Keratinocyte (primary cell): ENCODE measurements around the gene THBD. TPM values are rescaled to one million over a fixed set of nuclear protein-coding genes. Genes with fewer than 3 reads are reported as not detected.

Experiments
- DNase-seq: peaks from one replicate; pipeline ENCODE4 v3.0.0-alpha.2; 2011; ENCODE audit warnings: low read depth, missing footprints, low spot score
- FAIRE-seq: peaks from 2 replicates; lab custom pipeline; 2011; peaks lifted over from hg19 to GRCh38; lab: Jason Lieb, UNC
- H2AFZ ChIP-seq: 2 replicates; pipeline ENCODE4 v1.6.0; 2012; ENCODE audit warnings: low read length, control low read depth, inconsistent platforms; ENCODE audit not compliant: control insufficient read depth
- H3K27ac ChIP-seq: 2 replicates; pipeline ENCODE4 v1.5.1; 2011; ENCODE audit warnings: low read length; ENCODE audit not compliant: control insufficient read depth, insufficient read depth
- H3K27me3 ChIP-seq: 3 replicates; pipeline ENCODE4 v1.6.0; 2011; ENCODE audit warnings: low read length; ENCODE audit not compliant: control insufficient read depth, insufficient read depth; ENCODE audit errors: extremely low read depth
- H3K36me3 ChIP-seq, 2 experiments: 2 replicates in 1 of 2; 3 replicates in 1 of 2; pipeline ENCODE4 v1.5.1; 2011; ENCODE audit warnings: low read length in 2 of 2, mild to moderate bottlenecking in 1 of 2; ENCODE audit not compliant: control insufficient read depth in 2 of 2, insufficient read depth in 2 of 2; ENCODE audit errors: extremely low read depth in 1 of 2
- H3K4me1 ChIP-seq: 3 replicates; pipeline ENCODE4 v1.5.1; 2011; ENCODE audit warnings: low read length; ENCODE audit not compliant: control insufficient read depth, insufficient read depth; ENCODE audit errors: extremely low read depth
- H3K4me2 ChIP-seq: 3 replicates; pipeline ENCODE4 v1.6.0; 2011; ENCODE audit warnings: low read depth, low read length; ENCODE audit not compliant: control insufficient read depth, insufficient read depth; ENCODE audit errors: extremely low read depth
- H3K4me3 ChIP-seq, 3 experiments: fragments of 200-600 bp in 1 of 3; sonication (generic) in 1 of 3; 2 replicates in 2 of 3; 3 replicates in 1 of 3; pipeline ENCODE4 v1.5.1; 2011 to 2016; ENCODE audit warnings: low read length in 3 of 3, mild to moderate bottlenecking in 3 of 3, control low read depth in 2 of 3, inconsistent platforms in 1 of 3, low read depth in 1 of 3, mixed read lengths in 1 of 3, mixed run types in 1 of 3, moderate library complexity in 1 of 3; ENCODE audit not compliant: control insufficient read depth in 2 of 3, insufficient read depth in 2 of 3; ENCODE audit errors: extremely low read depth in 1 of 3
- H3K79me2 ChIP-seq: 2 replicates; pipeline ENCODE4 v1.6.0; 2012; ENCODE audit warnings: low read length; ENCODE audit not compliant: control insufficient read depth, insufficient read depth
- H3K9ac ChIP-seq: 3 replicates; pipeline ENCODE4 v1.6.0; 2011; ENCODE audit warnings: low read length; ENCODE audit not compliant: control insufficient read depth, insufficient read depth; ENCODE audit errors: extremely low read depth
- H3K9me1 ChIP-seq: 3 replicates; pipeline ENCODE4 v1.6.0; 2011; ENCODE audit warnings: low read length; ENCODE audit not compliant: control insufficient read depth, insufficient read depth; ENCODE audit errors: extremely low read depth
- H3K9me3 ChIP-seq: 2 replicates; pipeline ENCODE4 v1.5.1; 2012; ENCODE audit warnings: low read depth, low read length; ENCODE audit not compliant: control insufficient read depth
- H4K20me1 ChIP-seq: 3 replicates; pipeline ENCODE4 v1.6.0; 2011; ENCODE audit warnings: low read length; ENCODE audit not compliant: control insufficient read depth, insufficient read depth; ENCODE audit errors: extremely low read depth
- EZH2 ChIP-seq: IDR thresholded peaks from one replicate; pipeline ENCODE4 v1.6.1; 2012; ENCODE audit warnings: inconsistent platforms, mild to moderate bottlenecking, low read length, moderate library complexity
- dilution Hi-C: fragments of 300-500 bp; cut with MboI; formaldehyde crosslinking; loops from one replicate; pipeline ENCODE4 v1.7.0; 2020; ENCODE audit warnings: low sequenced_read_pairs; ENCODE audit not compliant: extremely low pct_ligation_motif_present
- polyA plus RNA-seq, 5 experiments: library from polyadenylated mRNA; depleted of rRNA in 3 of 5; stranded (reverse) in 3 of 5; stranded (forward) in 1 of 5; unstranded in 1 of 5; fragments of >200 nt; gene quantifications; 1 replicate in 1 of 5; 2 replicates in 3 of 5; 3 replicates in 1 of 5; pipeline versions ENCODE4 v1.2.1 to v1.2.3, GENCODE V29; 2011 to 2012; ENCODE audit warnings: missing spikeins in 2 of 5, low read depth in 1 of 5, low replicate concordance in 1 of 5
- TF ChIP-seq, protein P1 (sequence below), 3 experiments: IDR thresholded peaks in 1 of 3; conservative IDR thresholded peaks in 1 of 3; optimal IDR thresholded peaks in 1 of 3; 2 replicates in 2 of 3; 3 replicates in 1 of 3; pipeline versions ENCODE3 to v1.5.1; 2011; ENCODE audit warnings: low read length in 3 of 3, mild to moderate bottlenecking in 3 of 3, moderate library complexity in 2 of 3, control low read depth in 1 of 3, inconsistent platforms in 1 of 3; ENCODE audit not compliant: insufficient read depth in 2 of 3; ENCODE audit errors: extremely low read depth in 1 of 3

The THBD gene
- polyA plus RNA-seq, 1 donor (not counting 4 experiments of a cell fraction or from before 2014, with no cell fraction given): 4.7 TPM

DNA sequence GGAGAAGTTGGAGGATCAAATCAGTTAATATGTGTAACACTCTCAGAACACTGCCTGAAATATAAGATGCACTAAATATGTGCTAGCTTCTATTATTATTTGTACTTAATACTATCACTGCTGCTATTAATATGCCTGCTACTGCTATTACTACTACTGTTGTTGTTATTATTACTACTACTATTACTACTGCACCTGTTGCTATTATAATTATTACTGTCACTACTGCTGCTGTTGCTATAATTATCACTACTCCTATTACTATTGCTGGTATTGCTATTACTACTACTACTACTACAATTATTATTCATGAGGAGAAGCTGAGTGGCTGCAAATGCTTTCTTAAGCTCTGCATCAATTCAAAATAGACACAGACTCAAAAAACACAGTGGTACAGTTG, 31.0 kb downstream of the THBD start:
- TF ChIP-seq, protein P1, sequence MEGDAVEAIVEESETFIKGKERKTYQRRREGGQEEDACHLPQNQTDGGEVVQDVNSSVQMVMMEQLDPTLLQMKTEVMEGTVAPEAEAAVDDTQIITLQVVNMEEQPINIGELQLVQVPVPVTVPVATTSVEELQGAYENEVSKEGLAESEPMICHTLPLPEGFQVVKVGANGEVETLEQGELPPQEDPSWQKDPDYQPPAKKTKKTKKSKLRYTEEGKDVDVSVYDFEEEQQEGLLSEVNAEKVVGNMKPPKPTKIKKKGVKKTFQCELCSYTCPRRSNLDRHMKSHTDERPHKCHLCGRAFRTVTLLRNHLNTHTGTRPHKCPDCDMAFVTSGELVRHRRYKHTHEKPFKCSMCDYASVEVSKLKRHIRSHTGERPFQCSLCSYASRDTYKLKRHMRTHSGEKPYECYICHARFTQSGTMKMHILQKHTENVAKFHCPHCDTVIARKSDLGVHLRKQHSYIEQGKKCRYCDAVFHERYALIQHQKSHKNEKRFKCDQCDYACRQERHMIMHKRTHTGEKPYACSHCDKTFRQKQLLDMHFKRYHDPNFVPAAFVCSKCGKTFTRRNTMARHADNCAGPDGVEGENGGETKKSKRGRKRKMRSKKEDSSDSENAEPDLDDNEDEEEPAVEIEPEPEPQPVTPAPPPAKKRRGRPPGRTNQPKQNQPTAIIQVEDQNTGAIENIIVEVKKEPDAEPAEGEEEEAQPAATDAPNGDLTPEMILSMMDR (optimal IDR thresholded peaks at IDR 0.05 in 1 of 3, IDR thresholded peaks at IDR 0.05 in 1 of 3, conservative IDR thresholded peaks at IDR 0.05 in 1 of 3; ENCODE audit: extremely low read depth in 1 of 3, insufficient read depth in 2 of 3, low read length in 3 of 3): no peak
- no peak for TF ChIP-seq EZH2
- no peak for FAIRE-seq
- Histone ChIP-seq H3K9me1 (no peaks in the 10 kb centered on the region), H3K27ac (no peak overlapping the region), H3K4me3 (no peak overlapping the region), H3K9me3 (no peaks in the 10 kb centered on the region), H3K4me2 (no peak overlapping the region), H3K4me1 (no peaks in the 10 kb centered on the region), H3K27me3 (no peaks in the 10 kb centered on the region), H4K20me1 (no peaks in the 10 kb centered on the region), H2AFZ (no peak overlapping the region), H3K79me2 (no peaks in the 10 kb centered on the region), H3K9ac (no peak overlapping the region), H3K36me3 (no peaks in the 10 kb centered on the region)
- dilution Hi-C loops: no loop called here
- DNase-seq: no peak

- H4K20me1 ChIP-seq: no peaks in the 10 kb centered on the region
- no peaks in the 10 kb centered on the region for H3K9me1 ChIP-seq
- H3K9ac ChIP-seq: no peak overlapping the region
- no peak for FAIRE-seq
- TF ChIP-seq EZH2: no peak
- no peaks in the 10 kb centered on the region for H3K4me1 ChIP-seq
- no peak overlapping the region for H3K27ac ChIP-seq
- H3K27me3 ChIP-seq: no peaks in the 10 kb centered on the region
- DNase-seq: no peak
- H3K36me3 ChIP-seq: no peaks in the 10 kb centered on the region
- no peak overlapping the region for H3K4me2 ChIP-seq
- dilution Hi-C loops: no loop called here
- no peak overlapping the region for H2AFZ ChIP-seq
- no peaks in the 10 kb centered on the region for H3K9me3 ChIP-seq
- no peaks in the 10 kb centered on the region for H3K79me2 ChIP-seq
- no peak overlapping the region for H3K4me3 ChIP-seq
These were observed 32.0 kb downstream of the THBD start for GRCh38 chr20:23017516-23017915.

DNA sequence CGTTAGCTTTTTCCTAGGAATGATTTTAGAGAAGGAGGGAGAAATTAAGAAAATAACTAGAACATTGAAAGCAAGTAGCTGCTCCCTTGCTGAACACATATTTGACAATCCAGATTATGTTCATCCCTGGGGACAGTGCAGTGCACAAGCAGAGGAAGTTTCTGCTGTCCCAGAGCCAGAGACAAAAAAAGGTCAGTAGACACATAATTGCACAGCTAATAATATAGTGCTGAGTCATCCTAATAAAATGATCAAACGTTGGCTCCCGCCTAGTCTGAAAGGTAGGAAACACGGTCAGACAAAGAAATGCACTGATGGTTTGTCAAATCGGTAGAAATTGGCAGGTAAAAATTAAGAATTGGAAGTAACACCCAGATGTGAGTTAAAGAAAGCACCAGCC, 36.0 kb downstream of the THBD start:
- dilution Hi-C loops: no loop called here
- no peak for TF ChIP-seq EZH2
- TF ChIP-seq, protein P1 (optimal IDR thresholded peaks at IDR 0.05 in 1 of 3, IDR thresholded peaks at IDR 0.05 in 1 of 3, conservative IDR thresholded peaks at IDR 0.05 in 1 of 3; ENCODE audit: extremely low read depth in 1 of 3, insufficient read depth in 2 of 3, low read length in 3 of 3): no peak

More for the DNA sequence above, 36.0 kb downstream of the THBD start:
- no peaks in the 10 kb centered on the region for H3K9me3 ChIP-seq
- no peak overlapping the region for H3K27ac ChIP-seq
- H4K20me1 ChIP-seq: no peaks in the 10 kb centered on the region
- H3K4me1 ChIP-seq: peaks cover 4% of the 10 kb centered on the region
- no peak overlapping the region for H3K4me3 ChIP-seq
- peak; percentile 34 for FAIRE-seq
- no peaks in the 10 kb centered on the region for H3K9me1 ChIP-seq
- H2AFZ ChIP-seq: no peak overlapping the region
- H3K27me3 ChIP-seq: no peaks in the 10 kb centered on the region
- H3K9ac ChIP-seq: no peak overlapping the region
- H3K79me2 ChIP-seq: no peaks in the 10 kb centered on the region
- H3K36me3 ChIP-seq: no peaks in the 10 kb centered on the region
- no peak for DNase-seq
- no peak overlapping the region for H3K4me2 ChIP-seq
